ENCODE measurements around the gene RNF5. TPM values are rescaled to one million over a fixed set of nuclear protein-coding genes. Genes with fewer than 3 reads are reported as not detected.

Gene RNF5
- total RNA-seq, 2 donors from 2014 or later: 46.0 to 64.5 TPM

- no peaks in the 10 kb centered on the region for H3K27me3 Mint-ChIP-seq
- no peaks in the 10 kb centered on the region for H3K4me1 Mint-ChIP-seq
- H3K9me3 Mint-ChIP-seq: no peaks in the 10 kb centered on the region
- no peak overlapping the region for H3K27ac Mint-ChIP-seq
- no peaks in the 10 kb centered on the region for H3K36me3 Mint-ChIP-seq (ENCODE audit: low read depth)
- no peak for ATAC-seq (replicated peaks)
- H3K4me3 Mint-ChIP-seq: no peak overlapping the region
These were observed 35.9 kb downstream of the RNF5 start for GRCh38 chr6:32214126-32214525.

DNA sequence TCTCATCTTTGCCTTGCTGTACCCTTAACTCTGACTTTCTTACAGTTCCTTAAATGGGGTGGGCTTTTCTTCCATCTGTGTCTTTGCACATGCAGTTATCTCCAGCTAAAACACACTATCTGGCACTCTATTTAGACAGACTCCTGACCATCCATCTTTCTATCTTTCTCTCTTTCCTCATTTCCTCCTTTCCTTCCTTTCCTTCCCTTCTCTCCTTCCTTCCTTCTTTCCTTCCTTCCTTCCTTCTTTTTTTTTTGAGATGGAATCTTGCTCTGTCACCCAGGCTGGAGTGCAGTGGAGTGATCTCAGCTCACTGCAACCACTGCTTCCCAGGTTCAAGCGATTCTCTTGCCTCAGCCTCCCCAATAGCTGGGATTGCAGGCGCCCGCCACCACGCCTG lies 37.4 kb downstream of the RNF5 start:
- no peaks in the 10 kb centered on the region for H3K27me3 Mint-ChIP-seq
- no peaks in the 10 kb centered on the region for H3K36me3 Mint-ChIP-seq (ENCODE audit: low read depth)
- H3K4me1 Mint-ChIP-seq: no peaks in the 10 kb centered on the region
- no peak overlapping the region for H3K27ac Mint-ChIP-seq
- no peaks in the 10 kb centered on the region for H3K9me3 Mint-ChIP-seq
- no peak overlapping the region for H3K4me3 Mint-ChIP-seq
- ATAC-seq (replicated peaks): no peak

DNA sequence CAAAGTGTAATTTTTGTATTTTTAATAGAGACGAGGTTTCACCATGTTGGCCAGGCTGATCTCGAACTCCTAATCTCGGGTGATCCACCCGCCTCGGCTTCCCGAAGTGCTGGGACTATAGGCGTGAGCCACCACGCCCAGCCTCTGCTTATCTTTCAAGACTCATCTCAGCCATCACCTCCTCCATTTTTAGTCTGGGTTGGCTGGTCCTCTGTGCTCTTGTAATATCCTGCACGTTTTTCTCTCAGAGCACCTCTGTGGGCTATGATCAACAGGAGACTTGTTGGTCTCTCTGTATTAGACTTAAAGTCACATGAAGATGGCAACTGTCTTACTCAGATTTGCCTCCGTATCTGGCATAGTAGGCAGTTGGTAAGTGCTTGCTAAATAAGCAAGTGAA lies 38.1 kb downstream of the RNF5 start:
- no peaks in the 10 kb centered on the region for H3K9me3 Mint-ChIP-seq

DNA sequence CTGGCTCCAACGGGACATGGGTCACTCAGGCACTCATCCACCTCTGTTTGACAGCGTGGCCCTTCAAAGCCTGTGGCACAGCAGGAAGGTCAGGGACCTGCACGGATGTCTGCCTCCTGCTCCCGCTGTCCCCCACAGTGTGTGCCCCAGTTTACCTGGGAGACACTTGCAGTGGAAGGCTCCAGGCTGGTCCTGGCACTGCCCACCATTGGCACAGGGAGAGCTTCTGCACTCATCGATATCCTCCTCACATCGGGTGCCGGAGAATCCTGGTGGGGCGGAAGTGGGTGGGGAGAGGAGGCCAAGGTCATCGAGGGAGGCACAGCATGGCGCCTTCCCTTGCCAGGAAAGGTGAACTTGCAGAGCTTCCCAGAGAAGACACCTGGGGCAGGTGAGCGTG lies 38.8 kb downstream of the RNF5 start:
- no peak overlapping the region for H3K27ac Mint-ChIP-seq
- H3K36me3 Mint-ChIP-seq (ENCODE audit: low read depth): no peaks in the 10 kb centered on the region
- no peaks in the 10 kb centered on the region for H3K27me3 Mint-ChIP-seq
- no peaks in the 10 kb centered on the region for H3K4me1 Mint-ChIP-seq
- no peak overlapping the region for H3K4me3 Mint-ChIP-seq
- no peaks in the 10 kb centered on the region for H3K9me3 Mint-ChIP-seq
- ATAC-seq (replicated peaks): no peak

More for the DNA sequence above, 38.1 kb downstream of the RNF5 start:
- no peaks in the 10 kb centered on the region for H3K4me1 Mint-ChIP-seq
- ATAC-seq (replicated peaks): no peak
- no peak overlapping the region for H3K27ac Mint-ChIP-seq
- no peaks in the 10 kb centered on the region for H3K27me3 Mint-ChIP-seq
- H3K4me3 Mint-ChIP-seq: no peak overlapping the region
- no peaks in the 10 kb centered on the region for H3K36me3 Mint-ChIP-seq (ENCODE audit: low read depth)

- Mint-ChIP-seq H3K27me3 (no peaks in the 10 kb centered on the region), H3K4me3 (no peak overlapping the region), H3K9me3 (no peaks in the 10 kb centered on the region), H3K27ac (no peak overlapping the region), H3K36me3 (ENCODE audit: low read depth) (no peaks in the 10 kb centered on the region), H3K4me1 (no peaks in the 10 kb centered on the region)
- ATAC-seq (replicated peaks): no peak
These were observed 40.0 kb downstream of the RNF5 start for GRCh38 chr6:32218167-32218566.

DNA sequence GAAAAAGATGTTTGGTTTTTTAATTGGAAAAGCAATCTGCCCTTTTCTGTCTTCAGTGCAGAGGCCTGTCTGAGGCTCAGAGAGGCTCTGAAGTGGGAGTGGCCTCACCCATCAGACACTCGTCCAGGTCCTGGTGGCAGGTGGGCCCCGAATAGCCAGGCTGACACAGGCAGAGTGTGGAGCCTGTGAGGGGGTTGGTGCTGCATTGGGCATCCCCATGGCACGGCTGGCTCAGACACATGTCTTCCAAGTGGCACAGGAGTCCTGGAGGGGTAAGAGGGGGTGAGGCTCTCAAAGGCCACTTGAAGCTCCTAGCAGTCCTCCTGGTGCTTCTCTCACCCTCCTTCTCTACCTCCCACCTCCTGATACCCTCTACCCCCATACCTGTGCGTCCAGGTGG lies 41.8 kb downstream of the RNF5 start:
- no peak overlapping the region for H3K27ac Mint-ChIP-seq
- H3K4me1 Mint-ChIP-seq: no peaks in the 10 kb centered on the region
- H3K4me3 Mint-ChIP-seq: no peak overlapping the region
- no peak for ATAC-seq (replicated peaks)
- no peaks in the 10 kb centered on the region for H3K27me3 Mint-ChIP-seq
- no peaks in the 10 kb centered on the region for H3K9me3 Mint-ChIP-seq
- no peaks in the 10 kb centered on the region for H3K36me3 Mint-ChIP-seq (ENCODE audit: low read depth)

GRCh38 chr6:32222333-32223230 lies 44.4 kb downstream of the RNF5 start:
- Mint-ChIP-seq H3K27me3 (no peaks in the 10 kb centered on the region), H3K4me3 (no peak overlapping the region), H3K27ac (no peak overlapping the region), H3K4me1 (no peaks in the 10 kb centered on the region), H3K36me3 (ENCODE audit: low read depth) (no peaks in the 10 kb centered on the region), H3K9me3 (no peaks in the 10 kb centered on the region)
- ATAC-seq (replicated peaks): no peak

DNA sequence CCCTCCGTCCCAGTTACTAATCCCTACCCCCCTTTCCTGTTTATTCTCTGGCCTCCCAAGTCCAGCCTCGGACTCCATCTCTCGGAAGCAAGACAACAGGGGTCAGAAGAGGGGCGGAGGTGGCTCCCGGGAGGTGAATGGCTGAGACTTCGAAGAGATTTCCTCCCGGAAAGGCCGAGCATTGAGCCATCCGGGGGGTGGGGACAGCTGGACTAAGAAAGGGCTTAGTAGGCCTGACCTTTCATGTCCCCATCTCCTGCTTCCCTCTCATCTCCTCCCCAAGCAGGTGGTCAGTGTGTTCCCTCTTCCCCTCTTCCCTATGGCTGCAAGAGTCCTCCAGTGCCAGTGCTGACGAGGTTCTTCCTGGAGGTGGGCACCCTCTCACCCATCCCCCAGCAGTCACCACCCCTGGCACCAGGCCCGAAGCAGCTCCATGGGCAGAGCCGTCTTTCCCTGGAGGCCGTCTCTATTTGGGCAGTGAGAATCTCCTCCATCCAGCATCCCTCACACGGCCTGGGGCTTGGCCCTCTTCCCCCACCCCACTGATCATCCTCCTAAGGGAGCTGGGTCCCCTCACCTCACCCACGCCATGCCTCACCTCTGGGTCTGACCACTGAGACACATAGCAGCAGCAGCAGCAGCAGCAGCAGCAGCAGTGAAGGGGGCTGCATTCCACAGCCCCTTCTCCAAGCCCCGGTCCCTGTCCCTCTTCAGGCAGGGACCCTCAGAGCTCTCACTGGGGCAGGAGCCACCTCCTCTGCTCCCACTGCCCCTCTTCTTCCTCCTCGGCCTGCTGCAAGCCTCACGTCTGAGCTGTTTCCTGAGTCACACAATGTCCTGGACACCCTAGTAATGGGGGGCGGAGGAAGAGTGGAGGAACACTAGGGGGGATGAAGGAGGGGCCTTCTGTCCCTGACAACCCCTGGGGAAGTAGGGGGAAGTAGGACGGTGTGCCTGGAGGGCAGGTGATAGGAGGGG lies 45.3 kb downstream of the RNF5 start, which contains the start of gene NOTCH4:
NOTCH4 (minus strand) TSS at position 810 of the 978 bp plus-strand sequence; CDS start at position 671, 139 bp downstream.
- Mint-ChIP-seq H3K36me3 (ENCODE audit: low read depth) (no peaks in the 10 kb centered on the region), H3K27me3 (no peaks in the 10 kb centered on the region), H3K9me3 (no peaks in the 10 kb centered on the region), H3K4me1 (no peaks in the 10 kb centered on the region), H3K4me3 (no peak within 1 kb of the TSS), H3K27ac (peak within 1 kb of the TSS; percentile 58)
- no peak for ATAC-seq (replicated peaks)

DNA sequence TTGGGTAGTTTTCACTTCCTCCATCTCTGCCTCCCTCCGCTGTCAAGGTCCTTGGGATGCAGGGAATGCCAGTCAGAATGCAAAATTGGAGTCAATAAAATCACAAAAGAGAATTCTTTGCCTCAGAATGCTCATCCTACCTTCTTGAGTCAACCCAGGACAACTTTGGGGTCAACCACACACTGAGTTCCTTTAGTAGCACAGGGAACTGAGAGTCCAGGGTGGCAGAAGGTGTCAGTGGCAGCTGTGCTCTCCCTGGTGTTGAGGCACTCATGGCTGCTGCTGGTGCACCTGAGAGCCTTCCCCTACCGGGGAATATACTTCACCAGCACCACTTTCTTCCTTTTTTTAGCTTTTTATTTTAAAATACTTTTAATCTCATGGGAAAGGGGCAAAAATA lies 46.5 kb downstream of the RNF5 start:
- Mint-ChIP-seq H3K4me1 (no peaks in the 10 kb centered on the region), H3K27me3 (no peaks in the 10 kb centered on the region)

GRCh38 chr6:32226434-32226833 lies 48.2 kb downstream of the RNF5 start:
- Mint-ChIP-seq H3K4me1 (no peaks in the 10 kb centered on the region), H3K9me3 (no peaks in the 10 kb centered on the region), H3K36me3 (ENCODE audit: low read depth) (no peaks in the 10 kb centered on the region), H3K27ac (no peak overlapping the region), H3K4me3 (no peak overlapping the region), H3K27me3 (no peaks in the 10 kb centered on the region)
- no peak for ATAC-seq (replicated peaks)

More for the DNA sequence above, 46.5 kb downstream of the RNF5 start:
- Mint-ChIP-seq H3K36me3 (ENCODE audit: low read depth) (no peaks in the 10 kb centered on the region), H3K9me3 (no peaks in the 10 kb centered on the region), H3K27ac (no peak overlapping the region), H3K4me3 (no peak overlapping the region)
- no peak for ATAC-seq (replicated peaks)

Other genes starting within 250 kb of the RNF5 start
- gene CFB, start 232.3 kb upstream of the RNF5 start, total RNA-seq: 1 to 10 TPM in 1 of 2 donors, not detected in 1; 1.5 TPM
- gene NELFE, start 219.4 kb upstream of the RNF5 start, total RNA-seq: 10 to 100 TPM; 50.3 to 63.6 TPM
- gene SKIC2, start 219.2 kb upstream of the RNF5 start, total RNA-seq: 10 to 100 TPM; 86.5 to 92.9 TPM
- gene DXO, start 206.3 kb upstream of the RNF5 start, total RNA-seq: 10 to 100 TPM; 14.9 to 16.9 TPM
- gene C4A, start 196.3 kb upstream of the RNF5 start, total RNA-seq: 1 to 10 TPM; 6.5 to 6.9 TPM
- gene C4B, start 163.6 kb upstream of the RNF5 start, total RNA-seq: 1 to 10 TPM; 5.9 to 6.1 TPM
- gene CYP21A2, start 140.0 kb upstream of the RNF5 start, total RNA-seq: under 1 TPM; 0.16 to 0.91 TPM
- gene TNXB, start 69.1 kb upstream of the RNF5 start, total RNA-seq: 10 to 100 TPM in 1 of 2 donors, 1 to 10 TPM in 1; 7.2 to 26.8 TPM
- gene ATF6B, start 50.2 kb upstream of the RNF5 start, total RNA-seq: 10 to 100 TPM; 73.4 to 99.9 TPM
- gene FKBPL, start 48.1 kb upstream of the RNF5 start, total RNA-seq: 1 to 10 TPM; 7.4 to 9.3 TPM
- under 1 TPM; 0.17 to 0.29 TPM for gene PRRT1, start 26.5 kb upstream of the RNF5 start, total RNA-seq
- gene PPT2, start 24.3 kb upstream of the RNF5 start, total RNA-seq: 10 to 100 TPM; 10.5 to 18.0 TPM
- 10 to 100 TPM in 1 of 2 donors, 1 to 10 TPM in 1; 6.7 to 10.1 TPM for gene EGFL8, start 13.8 kb upstream of the RNF5 start, total RNA-seq
- 10 to 100 TPM; 26.8 to 37.5 TPM for gene AGPAT1, start 2.3 kb upstream of the RNF5 start, total RNA-seq
- gene AGER, start 5.8 kb downstream of the RNF5 start, total RNA-seq: 10 to 100 TPM; 19.3 to 50.2 TPM
- gene PBX2, start 11.8 kb downstream of the RNF5 start, total RNA-seq: 100 to 1,000 TPM in 1 of 2 donors, 10 to 100 TPM in 1; 53.0 to 135 TPM
- 100 to 1,000 TPM; 136 to 227 TPM for gene GPSM3, start 14.2 kb downstream of the RNF5 start, total RNA-seq
- 1 to 10 TPM in 1 of 2 donors, under 1 TPM in 1; 0.73 to 2.3 TPM for gene NOTCH4, start 45.7 kb downstream of the RNF5 start, total RNA-seq
- gene TSBP1, start 193.5 kb downstream of the RNF5 start, total RNA-seq: not detected
- not detected for gene BTNL2, start 228.8 kb downstream of the RNF5 start, total RNA-seq

All from activated T-helper 17 cell treated with anti-CD3 and anti-CD28 coated beads, Interleukin-2, amount 50 U/mL, for 72 hours (primary cell).